ENCODE measurements around the gene TM7SF2.

TM7SF2 gene

GRCh38 chr11:65111744-65112545 is at the start of gene TM7SF2:
Gene TM7SF2 (plus strand): TSS chr11:65111872. CDS start chr11:65112016, 144 bp downstream.
- FAIRE-seq (no peak), DNase-seq (ENCODE audit: insufficient read length, low spot score) (peak; percentile 98)

DNA sequence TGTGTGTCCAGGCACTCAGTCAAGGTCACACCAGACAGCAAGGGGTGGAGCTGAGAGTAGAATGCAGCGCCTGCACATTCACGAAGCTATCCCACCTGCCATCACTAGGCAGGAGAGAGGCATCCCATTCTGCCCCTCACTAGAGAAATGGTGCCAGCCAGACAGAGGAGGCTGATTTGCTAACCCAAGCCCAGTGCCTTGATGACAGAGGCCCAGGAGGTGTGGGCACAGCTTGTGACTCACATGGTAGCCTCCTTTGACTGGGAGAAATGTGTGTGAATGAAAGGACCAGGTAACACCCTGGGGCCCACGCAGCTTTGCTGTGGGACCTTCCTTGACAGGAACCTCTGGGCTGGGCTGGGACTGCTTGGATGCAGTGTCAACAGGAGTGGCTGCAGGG is 48.1 kb upstream of the TM7SF2 start:
- no peak for FAIRE-seq
- DNase-seq (ENCODE audit: insufficient read length, low spot score), result no peak

- DNase-seq (ENCODE audit: insufficient read length, low spot score) (no peak), FAIRE-seq (no peak)
Observed at GRCh38 chr11:65064847-65065240, 46.8 kb upstream of the TM7SF2 start.

- DNase-seq (ENCODE audit: insufficient read length, low spot score) (no peak), FAIRE-seq (no peak)
Observed at GRCh38 chr11:65065851-65066250, 45.8 kb upstream of the TM7SF2 start.

DNA sequence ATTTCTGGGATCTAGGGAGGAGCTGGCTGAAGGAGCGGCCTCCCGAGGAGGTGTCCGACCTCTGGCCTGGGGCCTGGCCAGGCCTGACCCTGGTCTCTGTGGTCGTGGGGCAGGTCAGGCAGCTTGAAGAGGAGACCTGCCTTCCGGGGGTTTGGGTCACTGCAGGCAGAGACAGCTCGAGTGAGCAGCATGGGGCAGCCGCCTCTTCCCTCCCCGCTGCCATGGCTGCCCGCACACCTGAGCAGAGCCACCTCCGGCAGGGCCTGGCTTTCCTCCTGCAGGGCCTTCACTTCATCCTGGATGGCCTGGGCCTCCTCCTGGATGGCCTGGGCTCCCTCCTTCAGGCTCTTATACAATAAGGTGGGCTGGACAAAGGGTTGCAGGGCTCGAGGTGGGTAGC is 45.4 kb upstream of the TM7SF2 start:
- no peak for FAIRE-seq
- DNase-seq (ENCODE audit: insufficient read length, low spot score), result no peak

- no peak for DNase-seq (ENCODE audit: insufficient read length, low spot score)
- FAIRE-seq, result no peak
Observed at GRCh38 chr11:65066805-65067291, 44.8 kb upstream of the TM7SF2 start.

DNA sequence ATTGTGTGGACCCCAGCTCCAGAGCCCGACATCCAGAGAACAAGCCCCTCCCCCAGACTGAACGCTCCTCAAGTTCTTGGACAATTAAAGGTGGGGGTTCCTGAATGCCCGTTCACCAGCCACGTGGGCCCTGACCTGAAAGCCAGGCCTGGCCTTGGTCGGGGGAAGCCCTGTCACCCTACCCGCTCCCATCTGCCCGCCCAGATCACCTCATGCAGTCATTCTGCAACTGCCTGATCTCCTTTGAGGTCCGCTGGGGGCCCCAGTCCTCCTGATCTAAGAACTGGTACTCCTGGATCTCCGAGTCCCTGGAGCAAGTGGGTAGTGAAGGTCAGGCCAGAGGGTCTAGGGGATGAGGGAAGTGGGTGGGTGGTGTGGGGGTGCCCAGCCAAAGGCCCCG is 44.2 kb upstream of the TM7SF2 start:
- FAIRE-seq, result no peak

DNA sequence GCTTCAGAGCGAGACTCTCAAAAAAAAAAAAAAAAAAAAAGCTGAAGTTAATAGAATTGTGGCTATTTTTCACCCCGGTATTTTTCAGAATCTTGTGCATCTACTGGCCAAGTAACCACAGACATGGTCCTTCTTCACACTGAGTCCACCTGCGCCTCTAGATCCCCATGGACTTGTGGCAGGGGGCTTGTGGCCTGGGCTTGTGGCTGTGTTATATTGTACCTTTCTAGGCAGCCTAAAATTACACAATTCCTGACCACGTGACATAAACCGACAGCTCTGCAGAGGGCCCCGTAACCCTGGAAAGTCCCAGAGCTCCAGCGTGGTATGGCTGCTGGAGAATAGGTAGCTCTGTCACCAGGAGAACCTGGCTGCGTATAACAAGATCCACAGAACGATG is 42.5 kb upstream of the TM7SF2 start:
- no peak for DNase-seq (ENCODE audit: insufficient read length, low spot score)
- FAIRE-seq, result no peak

More for the DNA sequence above, 44.2 kb upstream of the TM7SF2 start:
- DNase-seq (ENCODE audit: insufficient read length, low spot score), result no peak

GRCh38 chr11:65071907-65072630 is 39.6 kb upstream of the TM7SF2 start:
- DNase-seq (ENCODE audit: insufficient read length, low spot score), result no peak

GRCh38 chr11:65072631-65072966 is 39.1 kb upstream of the TM7SF2 start:
- no peak for DNase-seq (ENCODE audit: insufficient read length, low spot score)
- FAIRE-seq, result no peak

More at GRCh38 chr11:65071907-65072630, 39.6 kb upstream of the TM7SF2 start:
- FAIRE-seq, result no peak

DNA sequence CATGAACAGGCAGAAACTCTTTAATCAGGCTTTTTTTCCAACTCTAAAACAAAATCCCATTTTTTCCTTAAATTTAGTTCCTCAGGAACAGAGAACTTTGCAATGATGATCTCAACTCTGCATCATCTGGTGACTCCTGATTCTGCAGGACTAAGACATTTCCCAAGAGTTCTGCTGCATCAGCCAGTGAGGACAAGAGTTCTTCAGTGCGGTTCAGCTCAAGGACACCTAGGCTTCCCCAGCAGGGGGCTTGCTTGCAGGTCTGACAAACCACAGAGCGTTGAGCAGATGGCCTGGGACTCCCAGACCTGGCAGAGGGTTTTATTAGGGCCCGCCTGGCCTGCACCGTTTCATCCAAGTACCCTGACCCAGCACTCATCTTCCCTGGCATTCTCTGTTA is 34.2 kb upstream of the TM7SF2 start:
- FAIRE-seq, result no peak

GRCh38 chr11:65078151-65078550 is 33.5 kb upstream of the TM7SF2 start:
- DNase-seq (ENCODE audit: insufficient read length, low spot score) (no peak), FAIRE-seq (peak; percentile 55)

More for the DNA sequence above, 34.2 kb upstream of the TM7SF2 start:
- DNase-seq (ENCODE audit: insufficient read length, low spot score), result no peak

- FAIRE-seq (no peak), DNase-seq (ENCODE audit: insufficient read length, low spot score) (no peak)
Observed at GRCh38 chr11:65078786-65079342, 32.8 kb upstream of the TM7SF2 start.

DNA sequence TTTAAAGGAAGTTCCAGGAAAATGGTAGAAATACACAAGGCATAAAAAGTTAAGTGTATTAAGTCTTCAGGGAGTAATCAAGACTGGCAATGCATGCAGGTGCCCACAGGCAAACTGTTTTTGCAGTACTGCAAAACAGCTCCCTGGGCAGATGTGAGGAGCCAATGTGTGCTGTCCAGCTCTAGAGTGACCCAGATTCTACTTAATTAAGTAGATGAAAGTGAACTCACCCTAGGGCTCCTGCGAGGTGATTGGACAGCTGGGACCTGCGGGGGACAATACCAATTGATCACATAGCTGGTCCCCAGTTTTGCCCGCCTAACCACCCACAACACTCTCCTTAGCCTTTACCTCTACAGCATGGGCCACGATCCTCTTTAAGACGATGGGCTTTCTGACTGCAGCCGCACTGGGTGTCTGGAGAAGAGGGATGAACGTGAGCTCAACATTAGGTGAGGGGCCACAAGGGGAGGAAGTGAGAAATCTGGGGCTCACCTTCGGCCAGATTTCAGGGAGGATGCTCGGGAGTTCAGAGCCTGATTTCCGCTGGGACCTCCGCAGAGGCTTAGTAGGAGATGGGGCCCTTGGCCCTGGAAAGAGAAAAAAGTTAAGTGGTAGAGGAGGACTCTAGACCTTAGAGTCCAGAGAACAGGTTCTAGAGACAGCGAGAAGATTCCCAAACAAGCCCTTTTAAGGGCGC is 28.4 kb upstream of the TM7SF2 start:
- DNase-seq (ENCODE audit: insufficient read length, low spot score) (no peak), FAIRE-seq (peak; percentile 44)

- peak; percentile 98 for FAIRE-seq
Observed at GRCh38 chr11:65083834-65084597, 27.7 kb upstream of the TM7SF2 start, which contains the start of the genes CDCA5 and ZFPL1. Gene CDCA5 (minus strand): TSS chr11:65084040. CDS start chr11:65083978, 62 bp downstream. Gene ZFPL1 (plus strand): TSS chr11:65084222. CDS start chr11:65084699, 477 bp downstream.

DNA sequence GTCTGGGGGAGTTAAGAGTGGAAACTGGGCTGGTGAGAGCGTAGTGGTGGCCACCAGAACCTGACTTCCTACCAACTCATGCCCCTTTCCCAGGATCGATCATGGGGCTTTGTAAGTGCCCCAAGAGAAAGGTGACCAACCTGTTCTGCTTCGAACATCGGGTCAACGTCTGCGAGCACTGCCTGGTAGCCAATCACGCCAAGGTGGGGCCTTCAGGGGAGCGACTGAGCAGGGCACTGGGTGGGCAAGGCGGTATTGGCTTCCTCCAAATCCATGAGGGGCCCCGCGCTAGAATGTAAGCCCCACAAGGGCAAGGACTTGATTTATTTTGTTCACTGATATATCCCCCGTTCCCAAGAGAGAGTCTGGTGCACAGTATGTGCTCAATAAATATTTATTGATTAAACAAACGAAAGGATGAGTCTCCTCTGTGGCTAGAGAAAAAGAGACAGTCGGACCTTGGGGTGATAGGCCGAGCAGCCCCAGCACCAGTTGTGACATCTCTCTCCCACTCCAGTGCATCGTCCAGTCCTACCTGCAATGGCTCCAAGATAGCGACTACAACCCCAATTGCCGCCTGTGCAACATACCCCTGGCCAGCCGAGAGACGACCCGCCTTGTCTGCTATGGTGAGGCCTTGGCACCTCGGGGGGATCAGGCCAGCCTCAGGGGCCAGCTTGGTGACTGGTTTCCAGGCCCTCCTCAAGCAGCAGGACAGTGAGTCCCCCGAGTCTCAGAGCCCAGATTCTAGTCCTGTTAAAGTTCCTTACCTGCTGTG is 26.9 kb upstream of the TM7SF2 start:
- no peak for DNase-seq (ENCODE audit: insufficient read length, low spot score)
- FAIRE-seq, result no peak

More at GRCh38 chr11:65083834-65084597, 27.7 kb upstream of the TM7SF2 start, which contains the start of the genes CDCA5 and ZFPL1:
- DNase-seq (ENCODE audit: insufficient read length, low spot score), result peak; percentile 99

DNA sequence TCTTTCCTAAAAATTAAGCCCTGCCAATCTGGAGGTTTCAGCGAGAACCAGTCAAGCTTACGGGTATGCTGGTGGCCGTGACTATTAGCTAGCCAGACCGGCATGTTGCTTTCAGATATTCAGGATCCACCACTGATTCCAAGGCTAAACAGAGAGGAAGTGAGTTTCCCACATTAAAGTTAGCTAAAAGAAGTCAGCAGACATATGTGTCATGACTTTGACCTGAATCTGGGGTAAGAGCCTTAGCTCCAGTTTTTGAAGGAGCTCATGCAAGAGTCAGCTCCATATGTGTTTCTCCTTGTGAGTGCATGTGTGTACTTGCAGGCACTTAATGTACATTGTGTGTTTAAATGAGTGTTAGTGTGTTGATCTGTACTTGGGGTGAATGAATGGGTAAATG is 26.2 kb upstream of the TM7SF2 start:
- DNase-seq (ENCODE audit: insufficient read length, low spot score) (no peak), FAIRE-seq (no peak)

- DNase-seq (ENCODE audit: insufficient read length, low spot score) (no peak), FAIRE-seq (no peak)
Observed at GRCh38 chr11:65086809-65087208, 24.9 kb upstream of the TM7SF2 start.

- DNase-seq (ENCODE audit: insufficient read length, low spot score), result no peak
- FAIRE-seq, result no peak
Observed at GRCh38 chr11:65087216-65087615, 24.5 kb upstream of the TM7SF2 start.
